H1 (cell line): ENCODE data around the gene SCAMP3. TPM values are rescaled to one million over a fixed set of nuclear protein-coding genes. Genes with fewer than 3 reads are reported as not detected.

Experiments used
- CTCF ChIA-PET: fragments of 300-600 bp; sonication (Branson Sonifier 250); formaldehyde crosslinking; loops from one replicate; lab custom pipeline; 2021; ENCODE audit not compliant: partially characterized antibody; lab: Charles Lee
- POLR2A ChIA-PET: fragments of 300-600 bp; sonication (Branson Sonifier 250); formaldehyde crosslinking; loops from one replicate; lab custom pipeline; 2021; ENCODE audit warnings: inconsistent platforms; ENCODE audit not compliant: partially characterized antibody; lab: Charles Lee
- DNase-seq, 2 experiments: peaks; one replicate each; pipeline versions ENCODE4 v3.0.0 to v3.0.0-alpha.2; 2010 to 2022; ENCODE audit warnings: low spot score in 2 of 2, low read depth in 1 of 2, mixed read lengths in 1 of 2
- FAIRE-seq: peaks from 2 replicates; lab custom pipeline; 2011; peaks lifted over from hg19 to GRCh38; lab: Jason Lieb, UNC
- H2AFZ ChIP-seq: 2 replicates; pipeline ENCODE4 v1.8.1; 2012; ENCODE audit warnings: low read length, inconsistent platforms
- H2AK5ac ChIP-seq: 2 replicates; pipeline ENCODE4 v1.6.1; 2013; ENCODE audit warnings: low read depth, low read length
- H2BK120ac ChIP-seq: replicated peaks from 2 replicates; pipeline ENCODE3; 2013; ENCODE audit warnings: low read depth, low read length, inconsistent platforms
- H2BK12ac ChIP-seq: 2 replicates; pipeline ENCODE4 v1.6.1; 2013; ENCODE audit warnings: low read depth, low read length
- H2BK15ac ChIP-seq: 2 replicates; pipeline ENCODE4 v1.6.1; 2013; ENCODE audit warnings: low read length
- H2BK20ac ChIP-seq: 2 replicates; pipeline ENCODE4 v1.6.1; 2013; ENCODE audit warnings: low read length
- H2BK5ac ChIP-seq: 2 replicates; pipeline ENCODE4 v1.6.1; 2013; ENCODE audit warnings: low read depth, low read length
- H3K14ac ChIP-seq: 2 replicates; pipeline ENCODE4 v1.6.1; 2013; ENCODE audit warnings: inconsistent platforms; ENCODE audit not compliant: insufficient read length
- H3K18ac ChIP-seq: 2 replicates; pipeline ENCODE4 v1.6.1; 2013; ENCODE audit warnings: low read length; ENCODE audit errors: extremely low read depth
- H3K23ac ChIP-seq: 2 replicates; pipeline ENCODE4 v1.6.1; 2013; ENCODE audit warnings: inconsistent platforms; ENCODE audit not compliant: insufficient read length
- H3K23me2 ChIP-seq: 2 replicates; pipeline ENCODE4 v1.6.1; 2013; ENCODE audit warnings: low read depth, low read length
- H3K27ac ChIP-seq: 2 replicates; pipeline ENCODE4 v1.6.1; 2011; ENCODE audit warnings: low read depth, low read length, inconsistent platforms
- H3K27me3 ChIP-seq, 4 experiments: replicated peaks in 1 of 4; 1 replicate in 1 of 4; 2 replicates in 3 of 4; pipeline versions ENCODE4 v1.6.1 to v1.8.1; 2011 to 2013; ENCODE audit warnings: low read length in 3 of 4, mild to moderate bottlenecking in 3 of 4, inconsistent platforms in 2 of 4, mixed read lengths in 2 of 4, moderate library complexity in 1 of 4; ENCODE audit not compliant: control insufficient read depth in 3 of 4, insufficient read depth in 3 of 4; ENCODE audit errors: extremely low read depth in 1 of 4
- H3K36me3 ChIP-seq, 4 experiments: 2 replicates each; pipeline versions ENCODE4 v1.6.1 to v1.8.1; 2011 to 2013; ENCODE audit warnings: mild to moderate bottlenecking in 4 of 4, low read length in 3 of 4, moderate library complexity in 2 of 4, control low read depth in 1 of 4, inconsistent platforms in 1 of 4; ENCODE audit not compliant: insufficient read depth in 4 of 4, control insufficient read depth in 2 of 4
- H3K4ac ChIP-seq: replicated peaks from 2 replicates; pipeline ENCODE3; 2013; ENCODE audit warnings: low read length, low read depth, mixed read lengths, inconsistent platforms; ENCODE audit not compliant: insufficient read length
- H3K4me1 ChIP-seq, 4 experiments: replicated peaks in 1 of 4; 1 replicate in 1 of 4; 2 replicates in 3 of 4; pipeline versions ENCODE4 v1.6.1 to v1.8.1; 2011 to 2013; ENCODE audit warnings: low read length in 3 of 4, inconsistent platforms in 2 of 4, mixed read lengths in 1 of 4; ENCODE audit not compliant: insufficient read depth in 4 of 4, control insufficient read depth in 3 of 4
- H3K4me2 ChIP-seq, 2 experiments: 2 replicates each; pipeline versions ENCODE4 v1.6.1 to v1.8.1; 2011 to 2013; ENCODE audit warnings: low read depth in 2 of 2, low read length in 2 of 2, control low read depth in 1 of 2, inconsistent platforms in 1 of 2, mild to moderate bottlenecking in 1 of 2; ENCODE audit not compliant: insufficient read depth in 1 of 2
- H3K4me3 ChIP-seq, 4 experiments: fragments of 200-600, 300-600 bp in 1 of 4; sonication (generic), shearing (Covaris generic), sonication (Bioruptor Twin) in 1 of 4; 2 replicates each; pipeline versions ENCODE4 v1.5.1 to v1.8.1; 2011 to 2016; ENCODE audit warnings: low read length in 4 of 4, low read depth in 3 of 4, control low read depth in 2 of 4, inconsistent platforms in 2 of 4, mild to moderate bottlenecking in 2 of 4, mixed read lengths in 1 of 4, moderate library complexity in 1 of 4; ENCODE audit not compliant: insufficient read depth in 2 of 4; ENCODE audit errors: extremely low read depth in 1 of 4
- H3K56ac ChIP-seq: replicated peaks from 2 replicates; pipeline ENCODE3; 2013; ENCODE audit warnings: low read depth, mild to moderate bottlenecking, mixed read lengths, low read length, inconsistent platforms; ENCODE audit not compliant: insufficient read length
- H3K79me1 ChIP-seq: 2 replicates; pipeline ENCODE4 v1.6.1; 2013; ENCODE audit warnings: low read depth, low read length, control low read depth
- H3K79me2 ChIP-seq, 2 experiments: 2 replicates each; pipeline versions ENCODE4 v1.6.1 to v1.8.1; 2012 to 2013; ENCODE audit warnings: low read length in 2 of 2, mild to moderate bottlenecking in 2 of 2, inconsistent platforms in 1 of 2; ENCODE audit not compliant: insufficient read depth in 2 of 2, control insufficient read depth in 1 of 2
- H3K9ac ChIP-seq, 4 experiments: replicated peaks in 1 of 4; 1 replicate in 1 of 4; 2 replicates in 3 of 4; pipeline versions ENCODE4 v1.6.1 to v1.8.1; 2011 to 2013; ENCODE audit warnings: low read depth in 3 of 4, low read length in 3 of 4, control low read depth in 2 of 4, mild to moderate bottlenecking in 2 of 4, moderate library complexity in 2 of 4, inconsistent platforms in 1 of 4; ENCODE audit errors: extremely low read depth in 1 of 4
- H3K9me3 ChIP-seq, 2 experiments: 2 replicates each; pipeline versions ENCODE4 v1.6.1 to v1.8.1; 2012 to 2013; ENCODE audit warnings: mild to moderate bottlenecking in 2 of 2, moderate library complexity in 2 of 2, control low read depth in 1 of 2, inconsistent platforms in 1 of 2, low read depth in 1 of 2, low read length in 1 of 2, mixed read lengths in 1 of 2; ENCODE audit not compliant: insufficient read depth in 2 of 2
- H4K20me1 ChIP-seq, 2 experiments: replicated peaks in 1 of 2; 2 replicates each; pipeline versions ENCODE3 to v1.8.1; 2011 to 2013; ENCODE audit warnings: inconsistent platforms in 2 of 2, low read length in 2 of 2, mild to moderate bottlenecking in 1 of 2; ENCODE audit not compliant: insufficient read depth in 2 of 2, control insufficient read depth in 1 of 2
- H4K5ac ChIP-seq: 2 replicates; pipeline ENCODE4 v1.6.1; 2013; ENCODE audit warnings: low read length, low read depth, mixed read lengths, inconsistent platforms; ENCODE audit not compliant: insufficient read length
- H4K8ac ChIP-seq: 2 replicates; pipeline ENCODE4 v1.8.0; 2013; ENCODE audit warnings: mild to moderate bottlenecking, moderate library complexity, low read length, inconsistent platforms; ENCODE audit not compliant: insufficient read depth; ENCODE audit errors: extremely low read depth
- H4K91ac ChIP-seq: replicated peaks from 2 replicates; pipeline ENCODE3; 2013; ENCODE audit warnings: low read length, mixed read lengths, inconsistent platforms; ENCODE audit not compliant: insufficient read length
- ASH2L ChIP-seq: fragments of 200-600, 300-600 bp; sonication (generic); IDR thresholded peaks from one replicate; pipeline ENCODE4 v1.7.1; 2017; ENCODE audit warnings: low read length
- BRCA1 ChIP-seq: IDR thresholded peaks from 2 replicates; pipeline ENCODE4 v1.6.1; 2012; ENCODE audit warnings: low read depth, low read length, improper control_type of control experiment
- CBX5 ChIP-seq: fragments of 300-800, 300-1000 bp; sonication (generic); IDR thresholded peaks from 2 replicates; pipeline ENCODE4 v1.7.1; 2016; ENCODE audit warnings: antibody characterized with exemption, low read length, low read depth
- CBX8 ChIP-seq: fragments of 300-800, 300-1000 bp; sonication (generic); IDR thresholded peaks from 2 replicates; pipeline ENCODE4 v1.7.1; 2016; ENCODE audit warnings: low read depth, low read length, borderline replicate concordance
- CTBP2 ChIP-seq: IDR thresholded peaks from 2 replicates; pipeline ENCODE4 v1.7.0; 2011; ENCODE audit warnings: borderline replicate concordance, mild to moderate bottlenecking, moderate library complexity, mixed read lengths, low read length; ENCODE audit not compliant: insufficient read depth, insufficient read length
- HDAC2 ChIP-seq, 2 experiments: fragments of 300-600 bp in 1 of 2; sonication (generic) in 1 of 2; IDR thresholded peaks; 2 replicates each; pipeline ENCODE4 v1.6.1; 2011 to 2012; ENCODE audit warnings: low read depth in 2 of 2, low read length in 2 of 2, mild to moderate bottlenecking in 2 of 2, moderate library complexity in 2 of 2, borderline replicate concordance in 1 of 2, inconsistent platforms in 1 of 2
- KDM4A ChIP-seq: IDR thresholded peaks from one replicate; pipeline ENCODE4 v1.7.1; 2012; ENCODE audit warnings: low read depth, mild to moderate bottlenecking, moderate library complexity, low read length, inconsistent platforms; ENCODE audit not compliant: severe bottlenecking
- SRF ChIP-seq: IDR thresholded peaks from 2 replicates; pipeline ENCODE4 v1.6.1; 2011; ENCODE audit warnings: mild to moderate bottlenecking, low read depth, low read length, moderate library complexity
- SUZ12 ChIP-seq: fragments of 200-600 bp; sonication (generic); IDR thresholded peaks from 2 replicates; pipeline ENCODE4 v1.6.1; 2012; ENCODE audit warnings: mild to moderate bottlenecking, inconsistent platforms, low read length, moderate library complexity, mixed read lengths
- WGBS, 2 experiments: shearing (Covaris generic) in 1 of 2; methylation state at CpG; one replicate each; pipeline versions ENCODE4 v1.1.6 to v1.1.7; 2013 to 2015; ENCODE audit warnings: low lambda C conversion rate in 2 of 2, mixed read lengths in 2 of 2, inconsistent platforms in 1 of 2, low coverage in 1 of 2, missing lambda C conversion rate in 1 of 2; ENCODE audit not compliant: insufficient replicate concordance in 2 of 2, insufficient coverage in 1 of 2, insufficient read length in 1 of 2; ENCODE audit errors: extremely low coverage in 1 of 2, missing lambda C conversion rate in 1 of 2; 5-methylcytosine and 5-hydroxymethylcytosine counted together
- polyA plus RNA-seq, 7 experiments: library from polyadenylated mRNA; depleted of rRNA in 3 of 7; stranded (reverse) in 5 of 7; unstranded in 2 of 7; fragments of >200 nt in 5 of 7; fragments of 200-250 nt in 2 of 7; gene quantifications; 1 replicate in 5 of 7; 2 replicates in 1 of 7; 4 replicates in 1 of 7; pipeline versions ENCODE4 v1.2.1 to v1.2.3, GENCODE V29; 2011 to 2013; ENCODE audit warnings: missing spikeins in 2 of 7, mixed read lengths in 2 of 7
- total RNA-seq: library from RNA; stranded (reverse); fragmentation: NEBNext Ultra II Directional; extraction: Animal tissue kit (Norgen Biotek cat#: 25700); gene quantifications from 2 replicates; pipeline ENCODE4 v1.2.1, GENCODE V29; 2021
- TF ChIP-seq, protein P1 (sequence below): IDR thresholded peaks from 2 replicates; pipeline ENCODE4 v1.6.1; 2012; ENCODE audit warnings: inconsistent platforms

SCAMP3 gene
- total and polyA plus RNA-seq, 2 of the 8 experiments (the other 6 are each of a cell fraction or from before 2014, with no cell fraction given) = 48.9 to 143 TPM

DNA sequence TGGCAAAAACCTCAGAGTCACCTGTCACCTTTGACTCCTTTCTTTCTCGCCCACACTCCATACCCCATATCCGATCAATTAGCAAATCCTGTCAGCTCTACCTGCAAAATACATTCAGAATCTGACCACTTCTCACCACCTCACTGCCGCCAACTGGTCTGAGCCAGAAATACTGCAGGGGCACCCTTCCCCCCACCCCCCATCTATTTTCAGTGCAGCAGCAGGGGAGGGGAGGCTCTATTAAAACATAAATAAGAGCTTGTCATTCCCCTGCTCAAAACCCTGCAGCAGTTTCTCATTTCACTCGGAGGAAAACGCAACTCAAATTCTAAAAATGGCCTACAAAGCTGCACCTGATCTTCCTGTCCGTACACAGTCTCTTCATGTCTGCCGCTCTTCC lies 35.2 kb upstream of the SCAMP3 start:
- H3K79me1 ChIP-seq = no peaks in the 10 kb centered on the region
- no peak overlapping the region for H4K8ac ChIP-seq
- H3K27ac ChIP-seq = no peak overlapping the region
- H2AK5ac ChIP-seq = no peak overlapping the region
- no peak overlapping the region for H4K5ac ChIP-seq
- no peak overlapping the region for H2BK5ac ChIP-seq
- no peak overlapping the region for H3K23ac ChIP-seq
- no peak for FAIRE-seq
- H3K18ac ChIP-seq = no peak overlapping the region; the same call in 1 of the 2 replicates
- no peak overlapping the region for H3K14ac ChIP-seq
- no peak for DNase-seq
- H3K23me2 ChIP-seq = peaks cover 5% of the 10 kb centered on the region; the same call in 1 of the 2 replicates
- no peak overlapping the region for H3K4ac ChIP-seq
- 0 out of 2 replicates have a peak overlapping the region, but pooled peaks have one; percentile 55 for H2BK15ac ChIP-seq
- H2BK12ac ChIP-seq = peak overlapping the region; percentile 29; the same call in 1 of the 2 replicates
- H2BK120ac ChIP-seq = no peak overlapping the region
- WGBS, 2 experiments = 83% methylated on average over 7 of the region's 7 CpGs; no CpG with 5 or more reads in 1 of the 2 experiments
- no peak for TF ChIP-seq HDAC2 (IDR thresholded peaks at IDR 0.05; ENCODE audit: borderline replicate concordance in 1 of 2, low read depth in 2 of 2, low read length in 2 of 2)
- TF ChIP-seq KDM4A = no peak
- no peak for TF ChIP-seq SUZ12
- TF ChIP-seq BRCA1 = no peak
- no peak for TF ChIP-seq CBX5
- no peak for TF ChIP-seq SRF
- TF ChIP-seq CBX8 = no peak
- TF ChIP-seq ASH2L = no peak
- no peak for TF ChIP-seq CTBP2
- TF ChIP-seq, protein P1, sequence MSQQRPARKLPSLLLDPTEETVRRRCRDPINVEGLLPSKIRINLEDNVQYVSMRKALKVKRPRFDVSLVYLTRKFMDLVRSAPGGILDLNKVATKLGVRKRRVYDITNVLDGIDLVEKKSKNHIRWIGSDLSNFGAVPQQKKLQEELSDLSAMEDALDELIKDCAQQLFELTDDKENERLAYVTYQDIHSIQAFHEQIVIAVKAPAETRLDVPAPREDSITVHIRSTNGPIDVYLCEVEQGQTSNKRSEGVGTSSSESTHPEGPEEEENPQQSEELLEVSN = no peak
- no peak overlapping the region for H2AFZ ChIP-seq
- H3K56ac ChIP-seq = no peak overlapping the region
- peaks cover 0 to 23% (median 14%) of the 10 kb centered on the region in 4 experiments; a peak in 5 of 7 replicates for H3K27me3 ChIP-seq
- no peak overlapping the region; a peak in 1 of 4 replicates for H3K4me2 ChIP-seq
- H4K20me1 ChIP-seq = no peaks in the 10 kb centered on the region
- no peak overlapping the region for H3K4me3 ChIP-seq
- POLR2A ChIA-PET = interaction anchor here (1.2 to 1.9 kb wide), 4 partner anchors 11 to 25 kb away, joined by 3 to 6 read pairs (median 4); partner anchors contain the start of gene FDPS
- no peaks in the 10 kb centered on the region for H3K79me2 ChIP-seq
- CTCF ChIA-PET = interaction anchor here (0.7 to 5.3 kb wide), 7 partner anchors 9 to 47 kb away, joined by 3 to 29 read pairs (median 4); partner anchors contain the start of genes FDPS and SCAMP3
- H3K9ac ChIP-seq = no peak overlapping the region
- H3K4me1 ChIP-seq = peaks cover 3 to 23% (median 10%) of the 10 kb centered on the region in 4 experiments; a peak in 6 of 7 replicates
- no peaks in the 10 kb centered on the region for H3K36me3 ChIP-seq
- H3K9me3 ChIP-seq = no peaks in the 10 kb centered on the region
- no peak overlapping the region for H4K91ac ChIP-seq
- no peak overlapping the region for H2BK20ac ChIP-seq
